HEK293 (cell line): ENCODE measurements around the gene EMP3.

Experiments used
- CTCF ChIA-PET: fragments of 350-600 bp; formaldehyde crosslinking; extraction: SDS; loops from one replicate; lab custom pipeline; 2021; ENCODE audit warnings: antibody characterized with exemption; lab: Yijun Ruan, JAX
- POLR2A ChIA-PET: fragments of 300-600 bp; formaldehyde crosslinking; extraction: SDS; loops from one replicate; lab custom pipeline; 2020; ENCODE audit warnings: antibody characterized with exemption, inconsistent platforms; lab: Yijun Ruan, JAX
- H3K27ac ChIP-seq: fragments of 200-500 bp; sonication (Bioruptor generic); 2 replicates; pipeline ENCODE4 v1.5.1; 2014; ENCODE audit warnings: low read depth, low read length, control low read depth, inconsistent platforms; ENCODE audit errors: extremely low read depth
- H3K36me3 ChIP-seq, 2 experiments: fragments of 200-500 bp in 1 of 2; sonication (Bioruptor generic) in 1 of 2; 1 replicate in 1 of 2; 2 replicates in 1 of 2; pipeline ENCODE4 v1.5.1; 2014 to 2017; ENCODE audit warnings: inconsistent platforms in 2 of 2, low read length in 2 of 2; ENCODE audit not compliant: control insufficient read depth in 2 of 2, insufficient read depth in 1 of 2
- H3K4me1 ChIP-seq: fragments of 200-500 bp; sonication (Bioruptor generic); 2 replicates; pipeline ENCODE4 v1.5.1; 2014; ENCODE audit warnings: mild to moderate bottlenecking, low read length, inconsistent platforms; ENCODE audit not compliant: control insufficient read depth, insufficient read depth
- H3K4me3 ChIP-seq: 2 replicates; pipeline ENCODE4 v1.5.1; 2011; ENCODE audit warnings: low read depth, mild to moderate bottlenecking, control low read depth, low read length, moderate library complexity
- H3K9me3 ChIP-seq: fragments of 200-500 bp; sonication (Bioruptor generic); 2 replicates; pipeline ENCODE4 v1.5.1; 2014; ENCODE audit warnings: low read depth, low read length, inconsistent platforms; ENCODE audit not compliant: control insufficient read depth, insufficient read depth
- BCL11B ChIP-seq: fragments of 450-650 bp; formaldehyde crosslinking; IDR thresholded peaks from 2 replicates; pipeline ENCODE4 v1.5.1; 2016; ENCODE audit warnings: low read depth, missing biosample characterization, missing genetic modification characterization
- ELK4 ChIP-seq: IDR thresholded peaks from 2 replicates; pipeline ENCODE4 v1.6.1; 2011; ENCODE audit warnings: mild to moderate bottlenecking, low read depth, low read length, borderline replicate concordance
- HOXD13 ChIP-seq: sonication (generic); formaldehyde crosslinking; IDR thresholded peaks from 2 replicates; pipeline ENCODE4 v1.8.0; 2022; ENCODE audit warnings: missing genetic modification reagents, borderline replicate concordance
- KLF7 ChIP-seq: fragments of 450-650 bp; formaldehyde crosslinking; IDR thresholded peaks from 2 replicates; pipeline ENCODE4 v1.5.1; 2016; ENCODE audit warnings: missing biosample characterization, missing genetic modification characterization, borderline replicate concordance
- MZF1 ChIP-seq: fragments of 450-650 bp; formaldehyde crosslinking; IDR thresholded peaks from 2 replicates; pipeline ENCODE4 v1.5.1; 2017; ENCODE audit warnings: missing biosample characterization, missing genetic modification characterization, borderline replicate concordance
- REPIN1 ChIP-seq: fragments of 450-650 bp; formaldehyde crosslinking; IDR thresholded peaks from 2 replicates; pipeline ENCODE4 v1.5.1; 2017; ENCODE audit warnings: missing biosample characterization, missing genetic modification characterization, low read depth
- ZBTB10 ChIP-seq: fragments of 450-650 bp; formaldehyde crosslinking; IDR thresholded peaks from 2 replicates; pipeline ENCODE4 v1.5.1; 2016; ENCODE audit warnings: missing biosample characterization, missing genetic modification characterization
- ZBTB17 ChIP-seq: fragments of 450-650 bp; formaldehyde crosslinking; IDR thresholded peaks from 2 replicates; pipeline ENCODE4 v1.5.1; 2016; ENCODE audit warnings: missing biosample characterization, missing genetic modification characterization
- ZEB2 ChIP-seq: fragments of 450-650 bp; formaldehyde crosslinking; IDR thresholded peaks from 2 replicates; pipeline ENCODE4 v1.5.1; 2016; ENCODE audit warnings: missing biosample characterization, missing genetic modification characterization
- ZFP41 ChIP-seq: fragments of 450-650 bp; formaldehyde crosslinking; IDR thresholded peaks from 2 replicates; pipeline ENCODE4 v1.5.1; 2016; ENCODE audit warnings: missing biosample characterization, missing genetic modification characterization, borderline replicate concordance
- ZNF148 ChIP-seq: fragments of 450-650 bp; formaldehyde crosslinking; IDR thresholded peaks from 2 replicates; pipeline ENCODE4 v1.5.0; 2017; ENCODE audit warnings: missing biosample characterization, missing genetic modification characterization, borderline replicate concordance
- ZNF174 ChIP-seq: fragments of 450-650 bp; formaldehyde crosslinking; IDR thresholded peaks from 2 replicates; pipeline ENCODE4 v1.5.0; 2017; ENCODE audit warnings: missing biosample characterization, mild to moderate bottlenecking, missing genetic modification characterization
- ZNF211 ChIP-seq: fragments of 450-650 bp; formaldehyde crosslinking; IDR thresholded peaks from 2 replicates; pipeline ENCODE4 v1.5.1; 2016; ENCODE audit warnings: low read depth, missing biosample characterization, missing genetic modification characterization
- ZNF223 ChIP-seq: fragments of 450-650 bp; formaldehyde crosslinking; IDR thresholded peaks from 2 replicates; pipeline ENCODE4 v1.5.1; 2016; ENCODE audit warnings: missing biosample characterization, missing genetic modification characterization
- ZNF302 ChIP-seq: fragments of 450-650 bp; formaldehyde crosslinking; IDR thresholded peaks from 2 replicates; pipeline ENCODE4 v1.5.1; 2016; ENCODE audit warnings: missing biosample characterization, missing genetic modification characterization, low read depth
- ZNF335 ChIP-seq: fragments of 450-650 bp; formaldehyde crosslinking; conservative IDR thresholded peaks from 2 replicates; pipeline ENCODE4 v1.5.1; 2016; ENCODE audit warnings: missing biosample characterization, missing genetic modification characterization
- ZNF341 ChIP-seq: fragments of 450-650 bp; formaldehyde crosslinking; IDR thresholded peaks from 2 replicates; pipeline ENCODE4; 2016; ENCODE audit warnings: low read depth, missing biosample characterization, missing genetic modification characterization
- ZNF416 ChIP-seq: fragments of 450-650 bp; formaldehyde crosslinking; IDR thresholded peaks from 2 replicates; pipeline ENCODE4 v1.5.1; 2016; ENCODE audit warnings: missing biosample characterization, missing genetic modification characterization
- ZNF513 ChIP-seq: fragments of 450-650 bp; IDR thresholded peaks from 2 replicates; pipeline ENCODE4 v1.5.1; 2018; ENCODE audit warnings: missing biosample characterization, missing genetic modification characterization
- ZNF629 ChIP-seq: fragments of 450-650 bp; formaldehyde crosslinking; IDR thresholded peaks from 2 replicates; pipeline ENCODE4 v1.5.1; 2017; ENCODE audit warnings: missing biosample characterization, missing genetic modification characterization
- ZNF747 ChIP-seq: fragments of 450-650 bp; formaldehyde crosslinking; IDR thresholded peaks from 2 replicates; pipeline ENCODE4 v1.5.1; 2016; ENCODE audit warnings: missing biosample characterization, missing genetic modification characterization
- ZNF76 ChIP-seq: fragments of 450-650 bp; formaldehyde crosslinking; IDR thresholded peaks from 2 replicates; pipeline ENCODE4; 2016; ENCODE audit warnings: low read depth, missing biosample characterization, missing genetic modification characterization, borderline replicate concordance
- ZNF776 ChIP-seq: fragments of 450-650 bp; formaldehyde crosslinking; IDR thresholded peaks from 2 replicates; pipeline ENCODE4 v1.5.0; 2017; ENCODE audit warnings: missing biosample characterization, missing genetic modification characterization, borderline replicate concordance
- ZNF777 ChIP-seq: fragments of 450-650 bp; formaldehyde crosslinking; IDR thresholded peaks from 2 replicates; pipeline ENCODE4 v1.5.1; 2017; ENCODE audit warnings: missing biosample characterization, missing genetic modification characterization, borderline replicate concordance
- TF ChIP-seq, protein P1 (sequence below): sonication (generic); formaldehyde crosslinking; IDR thresholded peaks from 2 replicates; pipeline ENCODE4 v1.8.1; 2022; ENCODE audit warnings: mild to moderate bottlenecking, moderate library complexity, missing genetic modification reagents
- TF ChIP-seq, protein P2 (sequence below): fragments of 450-650 bp; formaldehyde crosslinking; IDR thresholded peaks from 2 replicates; pipeline ENCODE4 v1.5.1; 2016; ENCODE audit warnings: missing biosample characterization, missing genetic modification characterization

Gene EMP3

GRCh38 chr19:48364598-48365348, 39.4 kb downstream of the EMP3 start:
- CTCF ChIA-PET, result interaction anchor here (0.6 to 3.3 kb wide), 8 partner anchors 8 to 886 kb away, joined by 3 to 28 read pairs (median 3); partner anchors contain the start of gene KDELR1
- Histone ChIP-seq H3K4me3 (no peak overlapping the region), H3K27ac (peak overlapping the region; percentile 57; the same call in 1 of the 2 replicates), H3K36me3 (peaks cover 3 to 7% of the 10 kb centered on the region in 2 experiments; a peak in 2 of 3 replicates), H3K4me1 (peaks cover 4% of the 10 kb centered on the region; the same call in 1 of the 2 replicates), H3K9me3 (no peaks in the 10 kb centered on the region)
- POLR2A ChIA-PET, result interaction anchor here (0.9 to 2.7 kb wide), 15 partner anchors 8 to 255 kb away, joined by 3 to 54 read pairs (median 12); partner anchors contain the start of genes EMP3, KDELR1, RPL18 and SPHK2
- no peak for TF ChIP-seq ELK4
- TF ChIP-seq ZNF776 (tag by site-specific recombination), result no peak
- TF ChIP-seq, protein P1, sequence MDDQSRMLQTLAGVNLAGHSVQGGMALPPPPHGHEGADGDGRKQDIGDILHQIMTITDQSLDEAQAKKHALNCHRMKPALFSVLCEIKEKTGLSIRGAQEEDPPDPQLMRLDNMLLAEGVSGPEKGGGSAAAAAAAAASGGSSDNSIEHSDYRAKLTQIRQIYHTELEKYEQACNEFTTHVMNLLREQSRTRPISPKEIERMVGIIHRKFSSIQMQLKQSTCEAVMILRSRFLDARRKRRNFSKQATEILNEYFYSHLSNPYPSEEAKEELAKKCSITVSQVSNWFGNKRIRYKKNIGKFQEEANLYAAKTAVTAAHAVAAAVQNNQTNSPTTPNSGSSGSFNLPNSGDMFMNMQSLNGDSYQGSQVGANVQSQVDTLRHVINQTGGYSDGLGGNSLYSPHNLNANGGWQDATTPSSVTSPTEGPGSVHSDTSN (CRISPR knock-in tag), result no peak
- no peak for TF ChIP-seq ZNF747 (tag by site-specific recombination)
- TF ChIP-seq ZNF223 (tag by site-specific recombination), result no peak
- peak; percentile 37; the same call in 1 of the 2 replicates for TF ChIP-seq ZNF341
- TF ChIP-seq BCL11B (tag by site-specific recombination), result no peak
- TF ChIP-seq ZNF148 (tag by site-specific recombination), result no peak
- TF ChIP-seq ZNF76 (tag by site-specific recombination), result no peak
- no peak for TF ChIP-seq ZFP41 (tag by site-specific recombination)
- 0 out of 2 replicates have a peak, but pooled peaks have one; percentile 22 for TF ChIP-seq REPIN1 (tag by site-specific recombination)
- no peak for TF ChIP-seq ZNF174 (tag by site-specific recombination)
- TF ChIP-seq KLF7 (tag by site-specific recombination), result 0 out of 2 replicates have a peak, but pooled peaks have one; percentile 0
- TF ChIP-seq HOXD13 (CRISPR knock-in tag), result no peak
- TF ChIP-seq ZNF302 (tag by site-specific recombination), result no peak
- TF ChIP-seq ZNF513, result no peak
- TF ChIP-seq ZEB2 (tag by site-specific recombination), result 0 out of 2 replicates have a peak, but pooled peaks have one; percentile 18
- TF ChIP-seq ZNF629 (tag by site-specific recombination), result 0 out of 2 replicates have a peak, but pooled peaks have one; percentile 7
- peak; percentile 40; the same call in 1 of the 2 replicates for TF ChIP-seq ZBTB10 (tag by site-specific recombination)
- TF ChIP-seq ZNF335 (tag by site-specific recombination), result peak; percentile 54
- no peak for TF ChIP-seq ZNF211 (tag by site-specific recombination)
- no peak for TF ChIP-seq ZBTB17 (tag by site-specific recombination)
- TF ChIP-seq MZF1 (tag by site-specific recombination), result no peak
- TF ChIP-seq ZNF416, result no peak
- TF ChIP-seq, protein P2, sequence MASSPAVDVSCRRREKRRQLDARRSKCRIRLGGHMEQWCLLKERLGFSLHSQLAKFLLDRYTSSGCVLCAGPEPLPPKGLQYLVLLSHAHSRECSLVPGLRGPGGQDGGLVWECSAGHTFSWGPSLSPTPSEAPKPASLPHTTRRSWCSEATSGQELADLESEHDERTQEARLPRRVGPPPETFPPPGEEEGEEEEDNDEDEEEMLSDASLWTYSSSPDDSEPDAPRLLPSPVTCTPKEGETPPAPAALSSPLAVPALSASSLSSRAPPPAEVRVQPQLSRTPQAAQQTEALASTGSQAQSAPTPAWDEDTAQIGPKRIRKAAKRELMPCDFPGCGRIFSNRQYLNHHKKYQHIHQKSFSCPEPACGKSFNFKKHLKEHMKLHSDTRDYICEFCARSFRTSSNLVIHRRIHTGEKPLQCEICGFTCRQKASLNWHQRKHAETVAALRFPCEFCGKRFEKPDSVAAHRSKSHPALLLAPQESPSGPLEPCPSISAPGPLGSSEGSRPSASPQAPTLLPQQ (tag by site-specific recombination), result 0 out of 2 replicates have a peak, but pooled peaks have one; percentile 5
- TF ChIP-seq ZNF777 (tag by site-specific recombination), result no peak
